ENCODE data around the gene ZNF544.

GRCh38 chr19:58204566-58204965, 24.1 kb upstream of the ZNF544 start:
- TF ChIP-seq CTCF (IDR thresholded peaks at IDR 0.05; ENCODE audit: low read length) (no peak), EZH2 (optimal IDR thresholded peaks at IDR 0.05; ENCODE audit: low read depth, low read length) (no peak)
